Loucy (cell line): ENCODE data around the gene ARHGDIB.

Experiments used
- H2AFZ ChIP-seq: fragments of 200-600 bp; sonication (generic); 2 replicates; pipeline ENCODE4 v1.6.0; 2016; ENCODE audit warnings: antibody characterized with exemption, mild to moderate bottlenecking, low read length, moderate library complexity
- H3F3A ChIP-seq: fragments of 200-600 bp; 2 replicates; pipeline ENCODE4 v1.6.0; 2016; ENCODE audit warnings: antibody characterized with exemption, low read depth, mild to moderate bottlenecking
- H3K27me3 ChIP-seq: fragments of 200-600 bp; sonication (generic); 2 replicates; pipeline ENCODE4 v1.6.1; 2014; ENCODE audit warnings: low read length, mild to moderate bottlenecking; ENCODE audit not compliant: insufficient read depth, poor library complexity, severe bottlenecking
- H3K36me3 ChIP-seq: fragments of 200-600 bp; sonication (generic); 2 replicates; pipeline ENCODE4 v1.6.1; 2016; ENCODE audit warnings: low read length; ENCODE audit not compliant: insufficient read depth
- H3K4me1 ChIP-seq: fragments of 200-600 bp; sonication (generic); 2 replicates; pipeline ENCODE4 v1.5.1; 2014; ENCODE audit warnings: low read length, mild to moderate bottlenecking; ENCODE audit not compliant: insufficient read depth, poor library complexity, severe bottlenecking
- H3K4me2 ChIP-seq: fragments of 200-600 bp; sonication (generic); 2 replicates; pipeline ENCODE4 v1.6.0; 2014; ENCODE audit warnings: antibody characterized with exemption, low read length, low read depth, mild to moderate bottlenecking; ENCODE audit not compliant: poor library complexity, severe bottlenecking
- H3K4me3 ChIP-seq: fragments of 200-600 bp; sonication (generic); 2 replicates; pipeline ENCODE4 v1.5.1; 2014; ENCODE audit warnings: low read length, mild to moderate bottlenecking, mixed read lengths; ENCODE audit not compliant: poor library complexity, severe bottlenecking
- H3K79me2 ChIP-seq: fragments of 200-600 bp; sonication (generic); 2 replicates; pipeline ENCODE4 v1.6.1; 2014; ENCODE audit warnings: low read length; ENCODE audit not compliant: insufficient read depth
- H3K9ac ChIP-seq: fragments of 200-600 bp; sonication (generic); 2 replicates; pipeline ENCODE4 v1.6.0; 2014; ENCODE audit warnings: mild to moderate bottlenecking, low read depth, low read length, moderate library complexity; ENCODE audit not compliant: poor library complexity, severe bottlenecking
- H3K9me2 ChIP-seq: fragments of 200-600 bp; sonication (generic); replicated peaks from 2 replicates; pipeline ENCODE4 v1.6.1; 2016; ENCODE audit warnings: low read depth, low read length, mixed read lengths
- H3K9me3 ChIP-seq: fragments of 200-600 bp; sonication (generic); 2 replicates; pipeline ENCODE4 v1.6.1; 2014; ENCODE audit warnings: mild to moderate bottlenecking, antibody characterized with exemption, low read length, low read depth; ENCODE audit not compliant: insufficient read depth
- H4K20me1 ChIP-seq: fragments of 200-600 bp; sonication (generic); 2 replicates; pipeline ENCODE4 v1.6.0; 2014; ENCODE audit warnings: antibody characterized with exemption, low read length, mild to moderate bottlenecking; ENCODE audit not compliant: insufficient read depth, poor library complexity, severe bottlenecking
- EZH2phosphoT487 ChIP-seq: fragments of 200-600 bp; IDR thresholded peaks from 2 replicates; pipeline ENCODE4 v1.6.1; 2018; ENCODE audit warnings: antibody characterized with exemption, mild to moderate bottlenecking, moderate library complexity, borderline replicate concordance
- TF ChIP-seq, protein P1 (sequence below): fragments of 200-600 bp; sonication (generic); conservative IDR thresholded peaks from 2 replicates; pipeline ENCODE4 v1.5.1; 2014; ENCODE audit warnings: mild to moderate bottlenecking, antibody characterized with exemption, low read length

Gene ARHGDIB

DNA sequence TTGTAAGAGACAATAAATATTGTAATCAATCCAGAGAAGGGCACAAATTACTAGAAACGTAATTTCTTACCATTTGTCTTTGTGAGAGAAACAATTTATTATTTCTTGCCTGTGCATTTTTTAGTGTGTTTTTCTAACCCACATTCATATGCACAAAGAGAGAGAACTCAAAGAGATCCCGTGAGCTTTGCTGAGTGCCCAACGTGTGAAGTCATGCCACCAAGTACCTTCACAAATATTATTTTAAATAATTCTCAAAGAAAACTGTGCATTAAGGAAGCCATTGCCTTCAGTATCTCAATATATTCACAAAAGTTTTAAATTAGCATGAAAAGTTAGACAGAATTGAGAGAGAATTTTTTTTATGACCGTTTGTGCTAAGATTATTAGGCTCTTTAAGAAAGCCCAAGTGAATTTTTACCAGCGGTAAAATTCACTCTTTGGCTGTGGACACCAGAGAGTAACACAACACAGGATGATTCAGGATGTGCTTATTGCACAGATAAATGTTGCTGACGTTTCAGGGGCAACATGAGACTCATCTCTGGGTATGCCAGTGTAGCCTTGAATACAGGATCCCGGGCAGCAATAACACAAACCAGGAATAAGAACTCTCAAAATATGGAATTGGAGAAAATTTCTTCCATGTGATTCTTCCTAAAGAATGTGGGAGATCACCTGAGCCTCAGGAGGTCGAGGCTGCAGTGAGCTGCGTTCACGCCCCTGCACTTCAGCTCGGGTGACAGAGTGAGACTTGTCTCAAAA is 2.9 kb downstream of the ARHGDIB start:
- peaks cover 69% of the 10 kb centered on the region for H3K4me1 ChIP-seq
- H3K36me3 ChIP-seq, result peaks cover 16% of the 10 kb centered on the region; the same call in 1 of the 2 replicates
- peaks cover 88% of the 10 kb centered on the region for H3K79me2 ChIP-seq
- no peak for TF ChIP-seq EZH2phosphoT487
- TF ChIP-seq, protein P1, sequence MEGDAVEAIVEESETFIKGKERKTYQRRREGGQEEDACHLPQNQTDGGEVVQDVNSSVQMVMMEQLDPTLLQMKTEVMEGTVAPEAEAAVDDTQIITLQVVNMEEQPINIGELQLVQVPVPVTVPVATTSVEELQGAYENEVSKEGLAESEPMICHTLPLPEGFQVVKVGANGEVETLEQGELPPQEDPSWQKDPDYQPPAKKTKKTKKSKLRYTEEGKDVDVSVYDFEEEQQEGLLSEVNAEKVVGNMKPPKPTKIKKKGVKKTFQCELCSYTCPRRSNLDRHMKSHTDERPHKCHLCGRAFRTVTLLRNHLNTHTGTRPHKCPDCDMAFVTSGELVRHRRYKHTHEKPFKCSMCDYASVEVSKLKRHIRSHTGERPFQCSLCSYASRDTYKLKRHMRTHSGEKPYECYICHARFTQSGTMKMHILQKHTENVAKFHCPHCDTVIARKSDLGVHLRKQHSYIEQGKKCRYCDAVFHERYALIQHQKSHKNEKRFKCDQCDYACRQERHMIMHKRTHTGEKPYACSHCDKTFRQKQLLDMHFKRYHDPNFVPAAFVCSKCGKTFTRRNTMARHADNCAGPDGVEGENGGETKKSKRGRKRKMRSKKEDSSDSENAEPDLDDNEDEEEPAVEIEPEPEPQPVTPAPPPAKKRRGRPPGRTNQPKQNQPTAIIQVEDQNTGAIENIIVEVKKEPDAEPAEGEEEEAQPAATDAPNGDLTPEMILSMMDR, result no peak
- peaks cover 72% of the 10 kb centered on the region for H4K20me1 ChIP-seq
- H3K4me3 ChIP-seq, result peak overlapping the region; percentile 79
- H3K27me3 ChIP-seq, result peaks cover 9% of the 10 kb centered on the region
- H3F3A ChIP-seq, result peaks cover 19% of the 10 kb centered on the region
- peak overlapping the region; percentile 93 for H3K4me2 ChIP-seq
- H3K9ac ChIP-seq, result peak overlapping the region; percentile 99
- H3K9me2 ChIP-seq, result no peaks in the 10 kb centered on the region
- no peak overlapping the region for H2AFZ ChIP-seq
- no peaks in the 10 kb centered on the region for H3K9me3 ChIP-seq

DNA sequence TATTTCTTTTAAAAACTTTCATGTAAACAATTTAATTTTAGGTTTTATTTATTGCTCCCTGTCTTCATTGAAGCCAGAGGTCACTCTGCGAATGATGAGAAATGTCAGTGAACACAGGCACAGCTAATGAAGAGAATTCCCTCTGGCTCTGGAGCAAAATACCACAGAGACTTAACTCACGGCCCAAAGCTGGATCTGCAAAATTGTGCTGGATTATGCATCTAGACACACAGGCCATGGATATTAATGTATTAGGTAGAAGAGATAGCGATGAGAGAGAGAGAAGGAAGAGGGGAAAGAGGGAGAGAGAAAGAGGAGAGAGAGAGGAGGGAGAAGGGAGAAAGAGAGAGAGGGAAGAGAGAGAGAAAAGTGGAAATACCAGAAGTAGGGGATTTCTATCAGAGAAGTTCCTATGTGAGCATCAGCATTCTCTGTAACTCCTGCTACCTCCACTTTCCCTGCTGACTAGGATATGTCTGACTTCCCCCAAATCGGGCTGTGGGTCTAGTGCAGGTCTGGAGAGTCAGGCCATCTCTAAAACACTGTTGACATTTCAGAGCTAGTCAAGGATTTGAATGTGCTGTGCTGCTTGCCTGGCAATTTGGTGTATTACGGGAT is 3.7 kb downstream of the ARHGDIB start:
- H3K36me3 ChIP-seq, result peaks cover 16% of the 10 kb centered on the region; the same call in 1 of the 2 replicates
- H3F3A ChIP-seq, result peaks cover 26% of the 10 kb centered on the region
- TF ChIP-seq, protein P1, result no peak
- TF ChIP-seq EZH2phosphoT487, result no peak
- no peak overlapping the region for H2AFZ ChIP-seq
- peak overlapping the region; percentile 99 for H3K9ac ChIP-seq
- peak overlapping the region; percentile 93 for H3K4me2 ChIP-seq
- no peaks in the 10 kb centered on the region for H3K9me2 ChIP-seq
- H3K4me1 ChIP-seq, result peaks cover 68% of the 10 kb centered on the region
- no peaks in the 10 kb centered on the region for H3K9me3 ChIP-seq
- H3K27me3 ChIP-seq, result peaks cover 9% of the 10 kb centered on the region
- peaks cover 81% of the 10 kb centered on the region for H4K20me1 ChIP-seq
- peak overlapping the region; percentile 79 for H3K4me3 ChIP-seq
- peaks cover 93% of the 10 kb centered on the region for H3K79me2 ChIP-seq

DNA sequence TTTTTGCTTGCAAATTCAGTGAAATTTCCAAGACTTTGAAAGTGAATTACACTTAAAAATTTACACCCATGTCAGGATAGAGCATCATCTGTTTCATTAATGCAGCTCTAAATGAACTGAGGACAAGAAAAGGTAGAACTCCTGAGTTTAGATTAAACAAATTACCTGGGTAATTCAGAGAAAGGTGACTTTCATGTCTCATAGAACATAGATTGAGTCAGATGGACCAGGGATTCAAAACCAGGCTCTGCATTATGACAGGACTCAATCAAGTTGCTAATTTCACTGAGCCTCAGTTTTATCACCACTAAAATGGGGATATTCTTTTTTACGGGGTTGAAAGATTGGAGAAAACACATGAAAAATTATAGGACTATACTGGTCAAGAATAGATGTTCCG is 4.5 kb downstream of the ARHGDIB start:
- H4K20me1 ChIP-seq, result peaks cover 87% of the 10 kb centered on the region

More for the DNA sequence above, 4.5 kb downstream of the ARHGDIB start:
- Histone ChIP-seq H3K27me3 (peaks cover 9% of the 10 kb centered on the region), H3K79me2 (peaks cover 98% of the 10 kb centered on the region), H3K9me3 (no peaks in the 10 kb centered on the region), H3K36me3 (peaks cover 16% of the 10 kb centered on the region; the same call in 1 of the 2 replicates), H3K4me1 (peaks cover 67% of the 10 kb centered on the region), H3K9ac (peak overlapping the region; percentile 99), H3K4me2 (peak overlapping the region; percentile 93), H3K4me3 (peak overlapping the region; percentile 79), H2AFZ (no peak overlapping the region), H3F3A (peaks cover 22% of the 10 kb centered on the region), H3K9me2 (no peaks in the 10 kb centered on the region)
- TF ChIP-seq, protein P1, result no peak
